HUDEP-2 (cell line): ENCODE data around the gene BNC1.
A peak's percentile ranks its signal among the peaks of the same experiment; 100 is the strongest.
"Not testable (repeated sequence)": the region's sequence is repeated elsewhere in the genome, so short reads cannot be mapped to it uniquely, and the experiment has no call there.

Experiments
- DNase-seq, 76 experiments: peaks; one replicate each; lab custom pipeline; 2025; ENCODE audit not compliant: unreplicated experiment in 76 of 76; lab: John Stamatoyannopoulos, UW

Gene BNC1

GRCh38 chr15:83262181-83262580, 22.3 kb downstream of the BNC1 start:
- DNase-seq = not testable (repeated sequence)

- no peak for DNase-seq
Measured at GRCh38 chr15:83250781-83251180, 33.7 kb downstream of the BNC1 start.

GRCh38 chr15:83249030-83249343, 35.5 kb downstream of the BNC1 start:
- DNase-seq = no peak

- peak in 34 of 76 experiments; percentile 1 to 62 (median 32) for DNase-seq
Measured at GRCh38 chr15:83248151-83249029, 36.1 kb downstream of the BNC1 start.

- no peak for DNase-seq
Measured at GRCh38 chr15:83243634-83244033, 40.8 kb downstream of the BNC1 start.

GRCh38 chr15:83230242-83230641, 54.2 kb downstream of the BNC1 start:
- DNase-seq = no peak

- DNase-seq = no peak
Measured at GRCh38 chr15:83225449-83225848, 59.0 kb downstream of the BNC1 start.

- not testable (repeated sequence) for DNase-seq
Measured at GRCh38 chr15:83221781-83222180, 62.7 kb downstream of the BNC1 start.

GRCh38 chr15:83219026-83219425, 65.4 kb downstream of the BNC1 start:
- peak in 3 of 76 experiments; percentile 7 to 22 (median 15) for DNase-seq

- no peak for DNase-seq
Measured at GRCh38 chr15:83215306-83215705, 69.2 kb downstream of the BNC1 start.

GRCh38 chr15:83210619-83211018, 73.8 kb downstream of the BNC1 start:
- peak in 1 of 76 experiments; percentile 10 for DNase-seq

- DNase-seq = peak in 1 of 76 experiments; percentile 18
Measured at GRCh38 chr15:83209333-83209732, 75.1 kb downstream of the BNC1 start.

GRCh38 chr15:83208367-83208661, 76.2 kb downstream of the BNC1 start:
- DNase-seq = peak in 4 of 76 experiments; percentile 15 to 44 (median 24)

GRCh38 chr15:83207660-83208366, 76.7 kb downstream of the BNC1 start, which contains the start of gene HDGFL3:
HDGFL3 (minus strand) TSS chr15:83207823; CDS start chr15:83207414, 409 bp downstream.
- peak in 38 of 76 experiments; percentile 7 to 71 (median 42) for DNase-seq

- peak in 12 of 76 experiments; percentile 12 to 53 (median 24) for DNase-seq
Measured at GRCh38 chr15:83207009-83207659, 77.3 kb downstream of the BNC1 start.

- DNase-seq = peak in 9 of 76 experiments; percentile 2 to 53 (median 17)
Measured at GRCh38 chr15:83206526-83207008, 77.9 kb downstream of the BNC1 start.
